ENCODE measurements around the gene LIAS. TPM values are rescaled to one million over a fixed set of nuclear protein-coding genes. Genes with fewer than 3 reads are reported as not detected.
"Not testable (repeated sequence)": the region's sequence is repeated elsewhere in the genome, so short reads cannot be mapped to it uniquely, and the experiment has no call there.

LIAS gene
- total and polyA plus RNA-seq, 5 experiments from 2014 or later: 14.6 to 28.0 (median 20.7) TPM

GRCh38 chr4:39514266-39514665 is 55.4 kb downstream of the LIAS start:
- H3K4me3 Mint-ChIP-seq, DNase-seq, H3K27me3 Mint-ChIP-seq, H3K27ac Mint-ChIP-seq, POLR2A ChIA-PET, ATAC-seq, H3K4me1 Mint-ChIP-seq, H3K9me3 Mint-ChIP-seq: not testable (repeated sequence)
- peaks cover 0 to 44% (median 16%) of the 10 kb centered on the region in 3 donors for H3K36me3 Mint-ChIP-seq

- ATAC-seq (no peak), DNase-seq (no peak)
- Mint-ChIP-seq H3K4me1 (peaks cover 0 to 2% (median 0%) of the 10 kb centered on the region in 4 donors), H3K4me3 (no peak overlapping the region), H3K27me3 (no peaks in the 10 kb centered on the region), H3K36me3 (peaks cover 0 to 37% (median 10%) of the 10 kb centered on the region in 3 donors), H3K9me3 (no peaks in the 10 kb centered on the region), H3K27ac (peak overlapping the region in 1 of 10 donors; percentile 25)
- POLR2A ChIA-PET: no interaction called here
Measured at GRCh38 chr4:39514888-39515401, 56.1 kb downstream of the LIAS start.

GRCh38 chr4:39515669-39516401 is 57.0 kb downstream of the LIAS start:
- H3K27ac Mint-ChIP-seq, H3K4me3 Mint-ChIP-seq, H3K27me3 Mint-ChIP-seq, H3K9me3 Mint-ChIP-seq, POLR2A ChIA-PET, DNase-seq, H3K4me1 Mint-ChIP-seq, ATAC-seq: not testable (repeated sequence)
- peaks cover 0 to 33% (median 6%) of the 10 kb centered on the region in 3 donors for H3K36me3 Mint-ChIP-seq

DNA sequence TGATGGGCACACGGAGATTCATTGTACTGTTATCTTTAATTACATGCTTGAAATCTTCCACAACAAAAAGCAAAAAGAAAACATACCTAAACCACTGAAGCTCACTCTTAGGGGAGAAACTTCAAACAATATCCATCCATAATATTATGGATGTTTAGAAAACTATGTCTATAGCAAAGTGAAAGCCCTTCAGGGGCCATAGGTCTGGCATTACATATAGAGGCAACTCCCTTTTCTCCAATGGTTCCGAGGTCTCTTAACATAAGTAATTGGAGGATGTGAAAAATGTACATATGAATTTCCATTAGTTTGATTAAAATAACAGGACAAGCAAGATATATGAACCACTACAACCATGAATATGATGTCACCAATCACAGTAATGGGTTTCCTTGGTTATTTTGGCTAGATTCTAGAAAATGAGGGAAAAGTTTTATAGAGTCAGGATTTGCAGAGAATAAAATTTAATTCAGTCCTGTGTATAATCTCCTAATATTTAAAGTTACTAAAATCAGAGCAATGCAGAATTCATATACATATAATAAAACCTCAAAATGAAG is 57.6 kb downstream of the LIAS start:
- H3K27ac Mint-ChIP-seq: no peak overlapping the region

DNA sequence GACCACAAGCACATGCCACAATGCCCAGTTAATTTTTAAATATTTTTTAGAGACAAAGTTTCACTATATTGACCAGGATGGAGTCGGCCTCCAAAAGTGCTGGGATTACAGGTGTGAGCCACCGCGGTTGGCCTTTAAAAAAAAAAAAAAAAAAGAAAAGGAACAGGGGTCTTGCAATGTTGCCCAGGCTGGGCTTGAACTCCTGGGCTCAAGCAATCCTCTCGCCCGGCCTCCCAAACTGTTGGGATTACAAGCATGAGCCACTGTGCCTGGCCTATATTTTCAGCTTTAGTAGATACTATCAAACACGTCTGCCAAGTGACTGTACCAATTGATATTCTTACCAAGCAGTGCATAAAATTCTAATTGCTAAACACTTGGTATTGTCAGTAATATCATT is 59.6 kb downstream of the LIAS start:
- H3K4me1 Mint-ChIP-seq: no peaks in the 10 kb centered on the region
- H3K9me3 Mint-ChIP-seq: no peaks in the 10 kb centered on the region
- DNase-seq (no peak), ATAC-seq (no peak)
- H3K4me3 Mint-ChIP-seq: no peak overlapping the region
- H3K27me3 Mint-ChIP-seq: no peaks in the 10 kb centered on the region
- POLR2A ChIA-PET: interaction anchor here (0.7 kb wide), 1 partner anchor 89 kb away, joined by 4 read pairs; no protein-coding TSS in a partner anchor
- H3K36me3 Mint-ChIP-seq: peaks cover 0 to 23% (median 6%) of the 10 kb centered on the region in 3 donors
- no peak overlapping the region for H3K27ac Mint-ChIP-seq

More for the DNA sequence above, 57.6 kb downstream of the LIAS start:
- Mint-ChIP-seq H3K27me3 (no peaks in the 10 kb centered on the region), H3K4me1 (peaks cover 0 to 2% (median 0%) of the 10 kb centered on the region in 4 donors), H3K36me3 (peaks cover 0 to 34% (median 6%) of the 10 kb centered on the region in 3 donors), H3K9me3 (no peaks in the 10 kb centered on the region), H3K4me3 (no peak overlapping the region)
- ATAC-seq: no peak
- POLR2A ChIA-PET: no interaction called here
- no peak for DNase-seq

- Mint-ChIP-seq H3K27me3 (no peaks in the 10 kb centered on the region), H3K4me3 (no peak overlapping the region), H3K36me3 (peaks cover 0 to 16% (median 3%) of the 10 kb centered on the region in 3 donors), H3K4me1 (peaks cover 3 to 14% (median 10%) of the 10 kb centered on the region in 4 donors), H3K9me3 (no peaks in the 10 kb centered on the region), H3K27ac (no peak overlapping the region)
- DNase-seq (no peak), ATAC-seq (no peak)
- POLR2A ChIA-PET: no interaction called here
Measured at GRCh38 chr4:39521253-39521919, 62.5 kb downstream of the LIAS start.

DNA sequence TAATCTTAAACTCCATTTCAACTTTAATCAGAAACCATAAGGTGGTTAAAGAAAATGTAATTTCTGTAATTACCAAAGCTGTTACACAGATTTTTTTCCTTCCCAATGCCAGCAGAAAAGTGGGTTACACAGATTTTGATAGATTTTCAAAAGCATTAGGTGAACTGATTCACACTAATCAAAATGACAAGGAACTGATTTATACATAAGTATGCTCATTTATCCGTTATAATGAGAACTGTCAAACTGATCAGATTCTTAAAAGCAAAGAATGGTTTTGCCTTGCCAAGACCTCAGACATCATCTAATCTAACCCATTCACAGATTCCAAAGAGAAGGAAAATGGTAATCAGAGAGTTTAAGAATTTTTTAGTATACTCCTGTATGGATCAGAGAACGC is 63.2 kb downstream of the LIAS start:
- H3K27ac Mint-ChIP-seq: no peak overlapping the region
- POLR2A ChIA-PET: no interaction called here
- H3K4me1 Mint-ChIP-seq: peaks cover 7 to 17% (median 14%) of the 10 kb centered on the region in 4 donors
- H3K9me3 Mint-ChIP-seq: no peaks in the 10 kb centered on the region
- no peak for ATAC-seq
- no peak for DNase-seq
- no peaks in the 10 kb centered on the region for H3K27me3 Mint-ChIP-seq
- H3K36me3 Mint-ChIP-seq: peaks cover 0 to 13% (median 0%) of the 10 kb centered on the region in 3 donors
- H3K4me3 Mint-ChIP-seq: no peak overlapping the region

DNA sequence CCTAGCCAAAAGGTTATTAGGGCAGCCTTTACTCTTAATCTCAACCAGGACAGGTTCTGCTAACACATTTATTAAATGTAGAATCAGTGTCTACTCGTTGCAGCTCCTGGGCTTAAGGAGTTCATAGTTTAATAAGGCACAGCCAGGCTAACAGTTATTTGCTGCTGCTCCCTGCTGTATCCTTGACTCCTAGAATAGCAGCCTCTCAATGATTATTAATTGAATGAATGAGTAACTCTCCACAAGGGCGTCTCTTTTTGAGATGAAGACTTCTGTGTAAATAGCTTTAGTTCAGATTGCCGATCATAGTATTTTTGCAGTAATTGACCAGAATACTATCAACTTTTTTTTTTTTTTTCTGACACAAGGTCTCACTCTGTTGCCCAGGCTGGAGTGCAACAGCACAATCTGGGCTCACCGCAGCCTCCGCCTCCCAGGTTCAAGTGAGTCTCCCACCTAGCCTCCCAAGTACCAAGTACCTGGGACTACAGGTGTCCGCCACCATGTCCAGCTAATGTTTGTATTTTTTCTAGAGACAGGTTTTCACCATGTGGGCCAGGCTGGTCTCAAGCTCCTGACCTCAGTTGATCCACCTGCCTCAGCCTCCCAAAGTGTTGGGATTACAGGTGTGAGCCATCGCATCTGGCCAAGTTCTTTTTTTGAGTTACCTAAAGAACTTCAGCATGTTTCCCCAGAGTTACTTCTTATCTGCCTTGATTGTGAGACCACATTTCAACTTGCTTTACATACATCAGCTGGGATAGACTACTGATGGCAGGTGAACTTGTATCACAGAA is 65.5 kb downstream of the LIAS start:
- DNase-seq (no peak), ATAC-seq (no peak)
- Mint-ChIP-seq H3K27me3 (no peaks in the 10 kb centered on the region), H3K9me3 (no peaks in the 10 kb centered on the region), H3K36me3 (peaks cover 0 to 6% (median 0%) of the 10 kb centered on the region in 3 donors), H3K4me1 (peaks cover 11 to 27% (median 23%) of the 10 kb centered on the region in 4 donors), H3K4me3 (no peak overlapping the region), H3K27ac (no peak overlapping the region)
- POLR2A ChIA-PET: interaction anchor here (0.6 to 1.2 kb wide), 2 partner anchors 67 to 113 kb away, joined by 3 read pairs; no protein-coding TSS in a partner anchor

DNA sequence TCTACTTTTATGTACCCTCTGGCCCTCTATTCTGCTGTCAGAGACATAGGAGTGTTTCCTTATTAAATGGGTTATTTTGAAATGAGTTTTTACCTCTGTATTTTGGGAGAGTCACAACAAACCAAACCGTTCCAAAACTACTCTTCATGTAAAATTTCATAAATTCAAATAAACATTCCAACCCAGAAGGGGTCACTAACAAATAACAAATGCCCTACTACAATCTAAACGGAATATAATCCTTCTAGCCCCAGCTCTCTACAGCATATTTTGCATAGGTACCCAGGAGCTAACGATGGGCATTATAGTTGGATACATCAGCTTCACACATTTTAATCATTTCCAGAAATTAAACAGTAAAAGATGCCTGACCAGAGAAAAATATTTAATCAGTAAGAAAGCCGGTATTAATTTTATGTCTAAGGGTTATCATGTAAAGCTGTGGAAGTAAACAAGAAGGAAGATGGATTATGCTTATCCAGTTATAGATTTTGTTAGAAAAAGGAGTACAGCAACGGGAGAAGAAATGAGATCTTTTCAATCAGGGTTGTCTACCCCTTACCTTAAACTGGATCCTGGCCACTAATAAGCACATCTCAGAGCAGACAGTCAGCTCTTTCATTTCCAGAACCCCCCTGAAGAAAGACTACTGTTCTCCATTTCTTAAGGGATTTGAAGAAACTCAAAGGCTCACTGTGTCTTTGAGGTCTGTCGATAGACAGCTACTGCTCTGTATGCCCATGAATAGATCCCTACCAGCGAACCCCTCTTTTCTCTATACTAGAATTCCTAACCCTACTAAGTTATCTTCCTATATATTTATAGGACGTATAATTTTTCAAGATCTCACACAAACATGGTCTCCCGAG is 67.2 kb downstream of the LIAS start:
- H3K27me3 Mint-ChIP-seq: no peaks in the 10 kb centered on the region
- H3K36me3 Mint-ChIP-seq: peaks cover under 1 to 7% (median 6%) of the 10 kb centered on the region in 3 donors
- H3K4me3 Mint-ChIP-seq: peak overlapping the region; percentile 95 to 99 (median 97)
- DNase-seq (no peak), ATAC-seq (no peak)
- POLR2A ChIA-PET: interaction anchor here (1.2 kb wide), 1 partner anchor 112 kb away, joined by 3 read pairs; no protein-coding TSS in a partner anchor
- H3K4me1 Mint-ChIP-seq: peaks cover 11 to 30% (median 24%) of the 10 kb centered on the region in 4 donors
- peaks cover 2 to 12% (median 6%) of the 10 kb centered on the region in 9 donors for H3K9me3 Mint-ChIP-seq
- peak overlapping the region; percentile 76 to 95 (median 93) for H3K27ac Mint-ChIP-seq

GRCh38 chr4:39526765-39527295 is 68.0 kb downstream of the LIAS start:
- Mint-ChIP-seq H3K27me3 (no peaks in the 10 kb centered on the region), H3K36me3 (peaks cover 0 to 15% (median 12%) of the 10 kb centered on the region in 3 donors), H3K27ac (peak overlapping the region; percentile 76 to 95 (median 93)), H3K9me3 (peaks cover 5 to 20% (median 14%) of the 10 kb centered on the region in 9 donors), H3K4me3 (peak overlapping the region; percentile 95 to 99 (median 97)), H3K4me1 (peaks cover 11 to 30% (median 24%) of the 10 kb centered on the region in 4 donors)
- DNase-seq (peak in 7 of 10 donors; percentile 1 to 44 (median 25)), ATAC-seq (peak; percentile 1 to 20)
- POLR2A ChIA-PET: interaction anchor here (0.7 to 1.3 kb wide), 9 partner anchors 11 to 1523 kb away, joined by 3 to 9 read pairs (median 3); partner anchors contain the start of genes LIAS, RFC1, SMIM14 and UBE2K

Measured in naive thymus-derived CD8-positive, alpha-beta T cell (primary cell).